DMS 273 treated with DMSO at 0.1 percent for 48 hours (cell line): ENCODE results near the gene SNAPC4.

ENCODE experiments used
- DNase-seq: peaks from one replicate; lab custom pipeline; 2025; lab: John Stamatoyannopoulos, UW

Gene SNAPC4

GRCh38 chr9:136370687-136371532 lies 29.1 kb downstream of the SNAPC4 start:
- no peak for DNase-seq

DNA sequence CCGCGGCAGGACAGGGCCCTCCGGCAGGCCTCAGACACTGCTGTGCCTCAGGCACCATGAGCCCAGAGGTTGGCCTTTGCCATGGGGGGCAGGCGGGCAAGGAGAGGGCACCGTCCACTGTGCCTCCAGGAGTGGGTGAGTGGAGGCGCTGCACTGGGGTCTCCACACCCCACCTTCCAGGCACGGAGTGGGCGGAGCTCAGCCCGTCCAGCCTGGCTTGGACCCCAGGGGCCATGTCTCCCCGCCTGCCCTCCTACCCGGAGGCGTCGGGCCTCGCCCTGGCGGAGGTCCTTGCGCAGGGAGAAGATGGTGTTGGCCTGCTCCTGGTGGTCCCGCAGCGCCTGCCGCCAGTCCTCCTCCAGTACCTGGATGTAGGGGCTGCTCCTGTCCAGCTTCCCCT lies 29.9 kb downstream of the SNAPC4 start:
- DNase-seq, result no peak

GRCh38 chr9:136368190-136368589 lies 31.8 kb downstream of the SNAPC4 start:
- DNase-seq, result no peak

DNA sequence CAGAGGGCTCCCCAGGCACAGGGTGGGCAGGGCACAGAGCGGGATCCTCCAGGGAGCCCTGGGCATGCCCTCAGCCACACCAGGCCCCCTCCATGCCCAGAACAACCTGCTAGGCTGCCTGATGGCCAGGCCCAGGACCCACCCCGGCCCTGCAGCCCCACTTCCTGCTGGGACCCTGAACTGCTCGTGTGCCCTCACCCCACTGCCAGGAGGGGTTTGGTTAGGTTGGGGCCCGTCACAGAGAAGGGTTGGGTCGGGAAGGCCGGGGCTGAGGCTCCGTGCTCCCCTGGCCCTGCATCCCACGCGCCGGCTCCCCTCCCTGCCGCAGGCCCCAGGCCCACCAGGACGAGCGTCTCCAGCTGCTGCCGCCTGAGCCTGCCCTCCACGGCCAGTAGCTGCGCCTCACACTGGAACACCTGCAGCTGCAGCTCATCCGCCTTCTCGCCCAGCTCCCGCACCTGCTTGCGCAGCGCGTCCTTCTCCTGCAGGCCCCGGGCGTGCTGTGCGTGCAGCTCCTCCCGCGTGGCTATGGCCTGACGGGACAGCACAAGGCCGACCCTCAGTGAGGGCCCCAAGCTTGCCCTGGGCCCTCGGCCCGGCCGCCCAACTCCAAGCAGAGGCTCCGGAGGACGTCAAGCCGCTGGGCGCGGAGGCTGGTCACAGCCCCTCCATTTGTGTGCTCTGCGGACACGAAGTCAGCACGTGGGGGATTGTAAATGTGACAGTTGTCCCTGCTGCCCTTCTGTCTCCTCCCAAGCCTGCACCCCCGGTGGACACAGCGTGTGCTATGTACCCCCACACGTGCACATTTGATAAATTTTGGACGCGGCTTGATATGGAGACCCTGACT lies 32.4 kb downstream of the SNAPC4 start:
- no peak for DNase-seq

GRCh38 chr9:136366826-136367225 lies 33.1 kb downstream of the SNAPC4 start:
- DNase-seq, result no peak

- no peak for DNase-seq
Observed at GRCh38 chr9:136365775-136366222, 34.2 kb downstream of the SNAPC4 start.

- DNase-seq, result peak; percentile 81
Observed at GRCh38 chr9:136364942-136365774, 34.8 kb downstream of the SNAPC4 start.

DNA sequence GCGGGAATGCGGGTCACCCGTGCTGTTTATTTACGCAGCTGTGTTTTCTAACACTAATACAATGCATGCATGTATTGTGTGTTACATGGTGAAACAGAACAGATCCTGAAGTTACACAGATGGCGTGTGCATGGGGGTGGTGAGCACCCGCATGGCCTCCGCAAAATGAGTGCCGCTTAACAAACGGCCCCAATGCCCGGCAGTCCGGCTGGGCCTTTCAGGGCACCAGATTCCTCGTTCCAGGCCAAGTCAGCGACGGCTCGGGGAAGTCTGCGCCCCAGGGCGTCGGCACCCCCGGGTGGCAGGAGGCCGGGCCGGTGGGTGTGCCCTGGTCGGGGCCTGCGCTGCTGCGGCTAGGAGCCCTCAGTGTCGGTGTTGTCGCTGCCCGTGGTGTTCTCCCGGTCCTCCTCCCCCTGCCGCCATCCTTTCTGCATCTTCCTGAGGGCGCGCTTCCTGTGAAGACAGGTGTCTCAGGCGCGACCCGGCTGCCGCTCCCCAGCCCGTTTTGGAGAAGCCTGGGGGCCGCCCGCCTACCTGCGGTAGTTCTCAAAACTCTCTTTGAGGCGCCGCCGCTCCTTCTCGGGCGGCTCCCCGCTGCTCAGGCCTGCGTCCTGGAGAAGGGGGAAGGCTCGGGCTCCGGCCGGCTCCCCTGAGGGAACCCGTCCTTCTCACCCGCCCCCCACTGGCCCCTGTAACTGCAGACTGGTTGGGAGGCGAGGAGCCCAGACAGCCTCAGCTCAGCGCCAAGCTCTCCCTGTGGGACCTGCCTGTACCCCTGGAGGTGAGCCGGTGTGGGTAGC lies 35.8 kb downstream of the SNAPC4 start:
- no peak for DNase-seq

- peak; percentile 67 for DNase-seq
Observed at GRCh38 chr9:136363106-136363948, 36.6 kb downstream of the SNAPC4 start, which contains the start of gene DNLZ. TSS of gene DNLZ (minus strand) at chr9:136363744. CDS start at chr9:136363714, 30 bp downstream.

DNA sequence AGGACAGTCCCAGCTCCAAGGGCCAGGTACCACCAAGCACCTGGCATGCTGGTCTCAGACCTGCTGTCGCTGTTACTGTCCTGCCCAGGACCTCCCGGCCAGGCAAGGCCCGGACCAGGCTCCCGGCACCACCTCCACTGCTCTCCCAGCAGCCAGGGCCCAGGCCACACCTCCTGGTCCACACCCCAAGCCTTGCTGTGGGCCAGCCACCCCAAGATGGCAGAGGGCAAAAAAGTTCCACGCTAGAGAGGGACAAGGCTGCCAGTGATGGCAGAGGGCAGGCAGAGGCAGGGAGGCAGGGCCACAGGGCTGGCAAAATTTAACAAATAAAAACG lies 37.6 kb downstream of the SNAPC4 start:
- no peak for DNase-seq

- no peak for DNase-seq
Observed at GRCh38 chr9:136361754-136362449, 38.1 kb downstream of the SNAPC4 start.

DNA sequence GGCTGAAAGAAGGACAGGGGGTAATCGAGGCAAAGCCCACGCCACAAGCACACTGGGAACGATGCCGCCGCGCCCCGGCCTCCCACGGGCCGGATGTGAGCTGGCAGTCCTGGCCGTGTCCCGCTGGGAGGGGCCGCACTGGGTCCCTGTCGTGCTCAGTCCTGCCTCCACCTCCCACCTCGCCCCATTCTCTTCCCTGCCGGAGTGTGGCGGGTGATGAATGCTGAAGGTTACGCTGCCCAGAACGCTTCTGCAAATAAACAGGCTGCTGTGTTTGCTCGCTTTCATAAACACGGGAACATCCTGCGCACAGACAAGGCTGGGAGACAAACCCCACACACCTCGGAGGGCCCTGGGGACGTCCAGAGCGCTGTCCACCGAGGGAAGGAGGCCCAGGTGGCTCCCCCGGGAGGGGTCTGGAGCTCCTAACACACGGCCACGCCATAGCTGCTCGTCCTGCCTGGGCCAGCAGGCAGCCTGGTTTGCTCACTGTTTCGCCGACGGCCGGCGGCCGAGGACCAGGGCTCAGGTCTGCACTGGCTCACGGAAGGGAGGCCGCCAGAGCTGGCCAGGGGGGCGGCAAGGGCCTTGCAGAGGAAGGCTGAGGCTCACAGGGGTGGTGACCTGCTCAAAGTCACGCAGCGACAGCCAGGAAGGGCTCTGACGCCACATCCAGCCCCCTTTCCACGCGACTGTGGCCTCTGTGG lies 38.8 kb downstream of the SNAPC4 start:
- DNase-seq, result no peak

DNA sequence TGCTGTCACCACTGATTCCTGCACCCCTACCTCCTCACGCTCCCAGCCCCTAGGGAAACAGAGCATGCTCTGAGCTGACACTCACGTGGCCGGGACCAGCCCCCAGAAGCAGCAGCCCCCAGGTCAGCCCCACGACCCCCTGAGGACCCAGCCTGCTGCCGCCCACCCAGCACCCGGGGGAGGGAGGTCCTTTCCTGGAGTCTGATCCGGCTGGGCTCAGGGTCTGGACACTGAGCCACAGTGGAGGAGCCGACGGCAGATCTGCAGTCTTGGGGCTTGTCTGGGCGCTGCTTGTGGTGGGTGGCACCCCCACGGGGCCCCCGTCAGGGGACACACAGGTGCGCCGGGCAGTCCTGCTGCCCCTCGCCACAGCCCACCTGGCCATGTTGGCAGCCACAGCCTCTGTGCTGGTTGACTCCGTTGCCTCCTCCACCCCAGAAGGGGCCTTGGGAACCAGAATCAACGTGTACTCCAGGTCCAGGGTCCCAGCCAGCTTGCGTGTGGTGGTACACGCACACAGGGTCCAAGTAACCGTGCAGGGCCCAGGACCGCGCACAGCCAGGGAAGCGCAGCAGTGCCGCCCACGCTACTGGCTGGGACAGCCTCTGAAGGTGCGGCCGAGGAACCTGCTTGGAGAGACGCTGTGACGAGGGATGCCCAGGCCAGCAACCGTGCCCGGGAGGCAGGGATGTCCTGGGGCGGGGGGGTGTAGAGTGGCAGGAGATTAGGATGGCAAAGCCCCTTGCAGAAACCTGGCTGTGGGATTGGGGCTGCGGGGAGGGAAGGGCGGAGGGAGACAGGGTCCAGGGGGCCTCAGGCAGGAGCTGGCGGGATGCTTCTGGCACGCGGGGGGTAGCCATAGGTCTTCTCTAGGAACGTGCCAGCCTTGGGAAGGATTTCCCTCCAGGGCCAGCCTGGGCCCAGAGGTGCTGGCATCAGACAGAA lies 39.9 kb downstream of the SNAPC4 start:
- no peak for DNase-seq

GRCh38 chr9:136358888-136359287 lies 41.1 kb downstream of the SNAPC4 start:
- no peak for DNase-seq

- DNase-seq, result no peak
Observed at GRCh38 chr9:136358016-136358415, 42.0 kb downstream of the SNAPC4 start.

DNA sequence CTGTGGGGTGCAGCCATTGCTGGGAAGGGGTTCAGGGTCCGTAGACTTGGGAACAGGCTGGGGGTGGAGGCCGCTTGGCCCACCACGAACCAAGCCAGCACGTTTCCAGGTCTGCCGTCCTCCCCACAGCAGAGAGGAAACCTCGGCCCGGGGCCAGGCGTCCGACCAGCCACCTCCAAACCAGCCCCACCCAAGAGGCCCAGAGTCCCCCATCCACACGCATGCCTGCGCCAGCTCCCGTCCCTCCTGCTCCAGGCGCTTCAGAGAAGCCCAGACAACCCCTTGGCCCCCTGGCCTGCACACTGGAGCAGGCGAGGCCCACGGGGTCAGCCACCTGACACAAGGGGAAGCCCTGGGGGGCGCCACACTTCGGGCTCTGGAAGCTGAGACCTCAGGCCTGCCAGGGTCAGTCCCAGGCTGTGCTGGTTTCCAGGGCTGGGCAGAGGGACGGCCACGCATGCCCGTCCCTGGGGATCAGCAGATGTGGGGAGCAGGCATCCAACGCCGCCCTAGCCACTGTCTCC lies 42.7 kb downstream of the SNAPC4 start:
- no peak for DNase-seq
